MCF 10A (cell line): ENCODE data around the gene HDAC10. TPM values are rescaled to one million over a fixed set of nuclear protein-coding genes. Genes with fewer than 3 reads are reported as not detected.

Source experiments
- BruUV-seq: library from RNA; stranded (reverse); fragments of 400-500 nt; replicated peaks from 2 replicates; lab custom pipeline; 2021; lab: Mats Ljungman, UMichigan
- CTCF ChIA-PET: fragments of 300-600 bp; sonication (Branson Sonifier 250); formaldehyde crosslinking; extraction: SDS; loops from one replicate; lab custom pipeline; 2021; ENCODE audit warnings: antibody characterized with exemption, inconsistent platforms; lab: Yijun Ruan, JAX
- POLR2A ChIA-PET: fragments of 300-600, 350-650 bp; sonication (Branson Sonifier 250); formaldehyde crosslinking; extraction: SDS; loops from one replicate; lab custom pipeline; 2020; ENCODE audit warnings: antibody characterized with exemption, inconsistent platforms; lab: Yijun Ruan, JAX
- DNase-seq: peaks from one replicate; pipeline ENCODE4 v3.0.0-alpha.2; 2018; ENCODE audit not compliant: unreplicated experiment
- H3K27ac Mint-ChIP-seq: one replicate; pipeline ENCODE4 v1.8.0; 2022; ENCODE audit warnings: mild to moderate bottlenecking, low read depth, mixed read lengths; ENCODE audit not compliant: unreplicated experiment
- H3K27me3 Mint-ChIP-seq: one replicate; pipeline ENCODE4 v1.8.0; 2022; ENCODE audit warnings: mixed read lengths; ENCODE audit not compliant: insufficient read depth, unreplicated experiment
- H3K36me3 Mint-ChIP-seq: one replicate; pipeline ENCODE4 v1.8.0; 2022; ENCODE audit warnings: mild to moderate bottlenecking, moderate library complexity, mixed read lengths; ENCODE audit not compliant: insufficient read depth, unreplicated experiment
- H3K4me1 Mint-ChIP-seq: one replicate; pipeline ENCODE4 v1.8.0; 2022; ENCODE audit warnings: mixed read lengths; ENCODE audit not compliant: insufficient read depth, unreplicated experiment
- H3K4me3 Mint-ChIP-seq: one replicate; pipeline ENCODE4 v1.8.0; 2022; ENCODE audit warnings: mild to moderate bottlenecking, moderate library complexity, mixed read lengths; ENCODE audit not compliant: unreplicated experiment
- H3K9me3 Mint-ChIP-seq: one replicate; pipeline ENCODE4 v1.8.0; 2022; ENCODE audit warnings: mixed read lengths; ENCODE audit not compliant: unreplicated experiment
- CTCF ChIP-seq: fragments of 200-600 bp; IDR thresholded peaks from one replicate; pipeline ENCODE4 v1.8.0; 2022; ENCODE audit warnings: antibody characterized with exemption, mild to moderate bottlenecking; ENCODE audit not compliant: unreplicated experiment
- intact Hi-C: fragments of 100-400 bp; cut with micrococcal nuclease; formaldehyde crosslinking; loops from 2 replicates; pipeline ENCODE4 v1.14.1; 2022
- total RNA-seq: library from RNA; stranded (reverse); gene quantifications from 2 replicates; pipeline ENCODE4 v1.2.3, GENCODE V29; 2022

The HDAC10 gene
- total RNA-seq, 1 experiment from 2014 or later = 27.5 TPM

- DNase-seq = no peak
- no peaks in the 10 kb centered on the region for H3K27me3 Mint-ChIP-seq
- H3K9me3 Mint-ChIP-seq = no peaks in the 10 kb centered on the region
- CTCF ChIA-PET = no interaction called here
- no peak for TF ChIP-seq CTCF
- POLR2A ChIA-PET = no interaction called here
- no peak overlapping the region for H3K4me3 Mint-ChIP-seq
- intact Hi-C loops = no loop called here
- peaks cover 36% of the 10 kb centered on the region for H3K36me3 Mint-ChIP-seq
- no peaks in the 10 kb centered on the region for H3K4me1 Mint-ChIP-seq
- no TSS peak for BruUV-seq
- no peak overlapping the region for H3K27ac Mint-ChIP-seq
Measured at GRCh38 chr22:50197000-50197800, 53.9 kb downstream of the HDAC10 start.

- Mint-ChIP-seq H3K36me3 (peaks cover 37% of the 10 kb centered on the region), H3K27me3 (no peaks in the 10 kb centered on the region), H3K4me3 (no peak overlapping the region), H3K27ac (no peak overlapping the region), H3K4me1 (peaks cover 3% of the 10 kb centered on the region), H3K9me3 (no peaks in the 10 kb centered on the region)
- intact Hi-C loops = no loop called here
- BruUV-seq = no TSS peak
- POLR2A ChIA-PET = no interaction called here
- no peak for TF ChIP-seq CTCF
- CTCF ChIA-PET = no interaction called here
- no peak for DNase-seq
Measured at GRCh38 chr22:50196256-50196655, 54.8 kb downstream of the HDAC10 start.

Other genes with a start within 250 kb of the HDAC10 start
- not detected in 2 replicates for gene IL17REL, start 238.5 kb downstream of the HDAC10 start, total RNA-seq
- not detected in 2 replicates for gene TTLL8, start 193.0 kb downstream of the HDAC10 start, total RNA-seq
- not detected in 2 replicates for gene MLC1, start 165.8 kb downstream of the HDAC10 start, total RNA-seq
- gene MOV10L1, start 161.3 kb downstream of the HDAC10 start, total RNA-seq = not detected in 2 replicates
- 0.77 and 2.7 TPM in 2 replicates for gene PANX2, start 80.5 kb downstream of the HDAC10 start, total RNA-seq
- 60.6 and 63.8 TPM in 2 replicates for gene TRABD, start 65.4 kb downstream of the HDAC10 start, total RNA-seq
- 16.1 and 21.9 TPM in 2 replicates for gene SELENOO, start 50.3 kb downstream of the HDAC10 start, total RNA-seq
- gene TUBGCP6, start 6.2 kb downstream of the HDAC10 start, total RNA-seq = 27.6 and 27.9 TPM in 2 replicates
- gene MAPK12, start 10.4 kb upstream of the HDAC10 start, total RNA-seq = 24.9 and 25.0 TPM in 2 replicates
- 10.4 and 11.9 TPM in 2 replicates for gene MAPK11, start 19.1 kb upstream of the HDAC10 start, total RNA-seq
- gene PLXNB2, start 56.4 kb upstream of the HDAC10 start, total RNA-seq = 199 and 200 TPM in 2 replicates
- 4.0 and 5.5 TPM in 2 replicates for gene DENND6B, start 75.7 kb upstream of the HDAC10 start, total RNA-seq
- gene PPP6R2, start 92.1 kb upstream of the HDAC10 start, total RNA-seq = 28.4 and 30.1 TPM in 2 replicates
- 82.1 and 106 TPM in 2 replicates for gene SBF1, start 223.8 kb upstream of the HDAC10 start, total RNA-seq
- 35.4 and 39.7 TPM in 2 replicates for gene ADM2, start 230.3 kb upstream of the HDAC10 start, total RNA-seq
- gene MIOX, start 235.6 kb upstream of the HDAC10 start, total RNA-seq = 0.63 and 1.6 TPM in 2 replicates